Stimulated activated memory B cell treated with anti-CD40 and anti-IgM and Interleukin-4, amounts not matched to agents 10 μg/mL and 1 μg/mL and 100 μg/mL, for 72 hours (primary cell): ENCODE data around the gene TCF3.
"Not testable (repeated sequence)": the region's sequence is repeated elsewhere in the genome, so short reads cannot be mapped to it uniquely, and the experiment has no call there.

Source experiments
- ATAC-seq: fragments of 150-1000 bp; cut with Tn5 transposase; 2 replicates; pipeline ENCODE4 v1.10.0; 2021
- H3K27ac Mint-ChIP-seq: one replicate; pipeline ENCODE4 v1.8.0; 2022; ENCODE audit warnings: mild to moderate bottlenecking, mixed read lengths
- H3K27me3 Mint-ChIP-seq: one replicate; pipeline ENCODE4 v1.8.0; 2022; ENCODE audit warnings: mixed read lengths
- H3K36me3 Mint-ChIP-seq: one replicate; pipeline ENCODE4 v1.8.0; 2022; ENCODE audit warnings: mixed read lengths
- H3K4me1 Mint-ChIP-seq: one replicate; pipeline ENCODE4 v1.8.0; 2022; ENCODE audit warnings: mixed read lengths
- H3K4me3 Mint-ChIP-seq: one replicate; pipeline ENCODE4 v1.8.0; 2022; ENCODE audit warnings: mild to moderate bottlenecking, moderate library complexity, mixed read lengths
- H3K9me3 Mint-ChIP-seq: one replicate; pipeline ENCODE4 v1.8.0; 2022; ENCODE audit warnings: mixed read lengths

The TCF3 gene

GRCh38 chr19:1648920-1649541, 3.4 kb downstream of the TCF3 start:
- H3K9me3 Mint-ChIP-seq, result no peaks in the 10 kb centered on the region
- no peaks in the 10 kb centered on the region for H3K27me3 Mint-ChIP-seq
- peaks cover 63% of the 10 kb centered on the region for H3K4me1 Mint-ChIP-seq
- ATAC-seq, result peak; percentile 22
- peaks cover 42% of the 10 kb centered on the region for H3K36me3 Mint-ChIP-seq
- peak overlapping the region; percentile 87 for H3K27ac Mint-ChIP-seq
- peak overlapping the region; percentile 97 for H3K4me3 Mint-ChIP-seq

GRCh38 chr19:1648459-1648849, 4.0 kb downstream of the TCF3 start:
- peak; percentile 46 for ATAC-seq
- Mint-ChIP-seq H3K4me3 (peak overlapping the region; percentile 97), H3K27me3 (no peaks in the 10 kb centered on the region), H3K4me1 (peaks cover 61% of the 10 kb centered on the region), H3K27ac (peak overlapping the region; percentile 87), H3K9me3 (no peaks in the 10 kb centered on the region), H3K36me3 (peaks cover 48% of the 10 kb centered on the region)

DNA sequence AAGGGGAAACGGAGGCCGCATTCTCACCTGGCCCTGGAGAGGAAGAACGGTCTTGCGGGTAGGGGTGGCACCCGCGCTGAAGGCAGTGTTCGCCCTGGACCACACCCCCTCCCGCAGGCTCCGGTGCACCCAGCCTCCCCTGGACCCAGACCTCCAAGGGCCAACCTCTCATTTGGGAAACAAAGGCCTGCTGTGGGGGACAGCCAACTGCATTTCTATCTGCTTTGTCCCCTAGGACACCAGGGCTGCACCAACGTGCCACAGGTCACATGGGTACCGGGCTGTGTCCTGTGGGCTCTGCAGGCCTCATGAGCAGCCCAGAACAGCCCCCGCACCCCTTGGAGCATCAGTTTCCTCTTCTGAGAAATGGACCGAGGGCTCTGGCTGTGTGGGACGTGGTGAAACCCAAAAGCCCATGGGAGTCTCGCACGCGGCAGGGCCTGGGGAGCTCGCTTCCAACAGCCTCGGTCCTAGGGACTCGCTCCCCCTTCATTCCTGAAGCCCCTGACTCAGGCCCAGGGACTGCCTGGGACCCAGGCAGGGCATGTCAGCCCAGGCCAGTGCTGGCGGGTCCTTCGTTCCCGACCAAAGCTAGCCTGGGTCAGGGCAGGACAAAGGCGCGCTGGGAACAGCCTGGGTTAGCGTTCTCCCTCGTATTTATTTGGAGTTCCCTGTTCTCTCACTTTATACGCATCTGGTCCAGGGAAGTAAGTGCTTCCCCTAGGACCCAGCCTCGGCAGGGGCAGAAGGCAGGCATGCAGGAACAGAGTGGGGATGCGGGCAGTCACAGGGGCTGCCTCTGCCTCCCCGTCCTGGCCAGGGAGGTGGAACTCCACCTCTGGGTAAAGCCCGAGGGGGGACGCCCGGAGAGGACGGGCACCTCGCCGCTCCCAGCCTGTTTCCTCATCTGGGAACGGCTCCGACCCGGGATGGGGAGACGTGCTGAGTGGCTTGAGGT, 4.6 kb downstream of the TCF3 start:
- H3K9me3 Mint-ChIP-seq, result no peaks in the 10 kb centered on the region
- peak; percentile 24 for ATAC-seq
- peak overlapping the region; percentile 87 for H3K27ac Mint-ChIP-seq

GRCh38 chr19:1646659-1647453, 5.6 kb downstream of the TCF3 start:
- Mint-ChIP-seq H3K4me3 (peak overlapping the region; percentile 97), H3K36me3 (peaks cover 59% of the 10 kb centered on the region), H3K4me1 (peaks cover 67% of the 10 kb centered on the region), H3K27me3 (no peaks in the 10 kb centered on the region), H3K9me3 (no peaks in the 10 kb centered on the region), H3K27ac (peak overlapping the region; percentile 87)
- ATAC-seq, result no peak

More for the DNA sequence above, 4.6 kb downstream of the TCF3 start:
- peaks cover 53% of the 10 kb centered on the region for H3K36me3 Mint-ChIP-seq
- H3K4me3 Mint-ChIP-seq, result peak overlapping the region; percentile 97
- peaks cover 61% of the 10 kb centered on the region for H3K4me1 Mint-ChIP-seq
- no peaks in the 10 kb centered on the region for H3K27me3 Mint-ChIP-seq

DNA sequence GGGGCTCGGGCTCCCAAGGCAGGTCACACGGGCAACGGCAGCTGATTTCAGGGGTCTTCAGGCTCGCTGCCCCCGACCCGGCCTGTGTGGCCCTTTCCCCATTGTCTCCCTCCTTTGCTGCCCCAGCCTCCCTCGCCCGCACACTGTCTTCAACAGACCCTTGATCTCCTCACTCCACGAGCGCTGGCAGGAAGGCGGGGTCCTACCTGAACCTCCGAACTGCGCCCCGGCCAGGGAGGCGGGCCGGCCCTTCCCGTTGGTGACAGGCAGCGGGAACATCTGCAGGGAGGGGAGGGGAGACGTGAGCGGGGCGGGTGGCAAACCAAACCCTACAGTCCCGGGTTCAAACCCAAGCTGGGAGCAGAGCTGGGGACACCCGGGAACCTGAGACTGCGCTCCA, 6.3 kb downstream of the TCF3 start:
- no peaks in the 10 kb centered on the region for H3K27me3 Mint-ChIP-seq

GRCh38 chr19:1645299-1645698, 7.1 kb downstream of the TCF3 start:
- Mint-ChIP-seq H3K4me3 (no peak overlapping the region), H3K4me1 (peaks cover 57% of the 10 kb centered on the region), H3K36me3 (peaks cover 51% of the 10 kb centered on the region), H3K9me3 (no peaks in the 10 kb centered on the region), H3K27me3 (no peaks in the 10 kb centered on the region), H3K27ac (peak overlapping the region; percentile 78)
- no peak for ATAC-seq

More for the DNA sequence above, 6.3 kb downstream of the TCF3 start:
- Mint-ChIP-seq H3K9me3 (no peaks in the 10 kb centered on the region), H3K4me1 (peaks cover 66% of the 10 kb centered on the region), H3K36me3 (peaks cover 60% of the 10 kb centered on the region), H3K4me3 (no peak overlapping the region), H3K27ac (peak overlapping the region; percentile 87)
- no peak for ATAC-seq

GRCh38 chr19:1644070-1644469, 8.3 kb downstream of the TCF3 start:
- no peak overlapping the region for H3K4me3 Mint-ChIP-seq
- ATAC-seq, result no peak
- no peaks in the 10 kb centered on the region for H3K9me3 Mint-ChIP-seq
- H3K27me3 Mint-ChIP-seq, result no peaks in the 10 kb centered on the region
- H3K27ac Mint-ChIP-seq, result no peak overlapping the region
- H3K36me3 Mint-ChIP-seq, result peaks cover 50% of the 10 kb centered on the region
- H3K4me1 Mint-ChIP-seq, result peaks cover 45% of the 10 kb centered on the region

DNA sequence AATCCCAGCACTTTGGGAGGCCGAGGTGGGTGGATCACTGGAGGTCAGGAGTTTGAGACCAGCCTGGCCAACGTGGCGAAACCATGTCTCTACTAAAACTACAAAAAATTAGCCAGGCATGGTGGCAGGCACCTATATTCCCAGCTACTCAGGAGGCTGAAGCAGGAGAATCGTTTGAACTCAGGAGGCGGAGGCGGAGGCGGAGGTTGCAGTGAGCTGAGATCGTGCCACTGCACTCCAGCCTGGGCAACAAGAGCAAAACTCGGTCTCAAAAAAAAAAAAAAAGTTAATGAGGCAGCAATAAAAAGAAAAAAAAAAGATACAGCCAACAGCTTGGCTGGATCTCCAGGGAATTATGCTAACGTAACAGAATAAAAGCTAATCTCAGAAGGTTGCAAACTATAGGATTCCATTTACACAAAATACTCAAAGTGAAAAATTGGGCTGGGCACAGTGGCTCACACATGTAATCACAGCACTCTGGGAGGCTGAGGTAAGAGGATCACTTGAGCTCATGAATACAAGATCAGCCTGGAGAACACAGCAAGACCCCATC, 11.4 kb downstream of the TCF3 start:
- H3K36me3 Mint-ChIP-seq, result peaks cover 66% of the 10 kb centered on the region
- peaks cover 16% of the 10 kb centered on the region for H3K4me1 Mint-ChIP-seq

GRCh38 chr19:1636325-1637236, 15.8 kb downstream of the TCF3 start:
- peaks cover 8% of the 10 kb centered on the region for H3K4me1 Mint-ChIP-seq
- no peak overlapping the region for H3K4me3 Mint-ChIP-seq
- ATAC-seq, result no peak
- H3K36me3 Mint-ChIP-seq, result peaks cover 49% of the 10 kb centered on the region
- no peak overlapping the region for H3K27ac Mint-ChIP-seq
- no peaks in the 10 kb centered on the region for H3K9me3 Mint-ChIP-seq
- H3K27me3 Mint-ChIP-seq, result no peaks in the 10 kb centered on the region

More for the DNA sequence above, 11.4 kb downstream of the TCF3 start:
- not testable (repeated sequence) for H3K27me3 Mint-ChIP-seq, H3K9me3 Mint-ChIP-seq, ATAC-seq, H3K4me3 Mint-ChIP-seq
- H3K27ac Mint-ChIP-seq, result peak overlapping the region; percentile 22

- no peaks in the 10 kb centered on the region for H3K9me3 Mint-ChIP-seq
- no peak overlapping the region for H3K4me3 Mint-ChIP-seq
- H3K36me3 Mint-ChIP-seq, result peaks cover 48% of the 10 kb centered on the region
- peaks cover 8% of the 10 kb centered on the region for H3K4me1 Mint-ChIP-seq
- no peak for ATAC-seq
- no peaks in the 10 kb centered on the region for H3K27me3 Mint-ChIP-seq
- H3K27ac Mint-ChIP-seq, result no peak overlapping the region
Observed at GRCh38 chr19:1634938-1635243, 17.5 kb downstream of the TCF3 start.

- H3K9me3 Mint-ChIP-seq, result no peaks in the 10 kb centered on the region
- no peak overlapping the region for H3K27ac Mint-ChIP-seq
- H3K27me3 Mint-ChIP-seq, result no peaks in the 10 kb centered on the region
- ATAC-seq, result no peak
- peaks cover 8% of the 10 kb centered on the region for H3K4me1 Mint-ChIP-seq
- H3K36me3 Mint-ChIP-seq, result peaks cover 43% of the 10 kb centered on the region
- H3K4me3 Mint-ChIP-seq, result no peak overlapping the region
Observed at GRCh38 chr19:1634242-1634937, 18.0 kb downstream of the TCF3 start.

GRCh38 chr19:1633269-1633826, 19.1 kb downstream of the TCF3 start:
- Mint-ChIP-seq H3K36me3 (peaks cover 32% of the 10 kb centered on the region), H3K27ac (no peak overlapping the region), H3K4me1 (peaks cover 8% of the 10 kb centered on the region), H3K9me3 (no peaks in the 10 kb centered on the region), H3K4me3 (no peak overlapping the region), H3K27me3 (no peaks in the 10 kb centered on the region)
- no peak for ATAC-seq

GRCh38 chr19:1632462-1633268, 19.8 kb downstream of the TCF3 start:
- H3K4me3 Mint-ChIP-seq, result no peak overlapping the region
- peaks cover 30% of the 10 kb centered on the region for H3K36me3 Mint-ChIP-seq
- no peaks in the 10 kb centered on the region for H3K27me3 Mint-ChIP-seq
- no peak for ATAC-seq
- H3K9me3 Mint-ChIP-seq, result no peaks in the 10 kb centered on the region
- no peak overlapping the region for H3K27ac Mint-ChIP-seq
- H3K4me1 Mint-ChIP-seq, result peaks cover 8% of the 10 kb centered on the region
